BJ (cell line): ENCODE data around the gene HCN3. TPM values are rescaled to one million over a fixed set of nuclear protein-coding genes. Genes with fewer than 3 reads are reported as not detected.
"Not testable (repeated sequence)": the region's sequence is repeated elsewhere in the genome, so short reads cannot be mapped to it uniquely, and the experiment has no call there.

Experiments used
- CTCF ChIA-PET: fragments of 350-600 bp; formaldehyde crosslinking; extraction: SDS; loops from one replicate; lab custom pipeline; 2021; ENCODE audit warnings: antibody characterized with exemption, inconsistent platforms; lab: Yijun Ruan, JAX
- POLR2A ChIA-PET: fragments of 300-600 bp; sonication (Branson Sonifier 250); formaldehyde crosslinking; extraction: SDS; loops from one replicate; lab custom pipeline; 2021; ENCODE audit warnings: antibody characterized with exemption; lab: Charles Lee
- DNase-seq: peaks from one replicate; pipeline ENCODE4 v3.0.0-alpha.2; 2011; ENCODE audit warnings: low read depth
- H3K27me3 ChIP-seq: 2 replicates; pipeline ENCODE4 v1.6.0; 2011; ENCODE audit warnings: low read length; ENCODE audit not compliant: control insufficient read depth, insufficient read depth
- H3K36me3 ChIP-seq: 2 replicates; pipeline ENCODE4 v1.5.1; 2011; ENCODE audit warnings: low read length; ENCODE audit not compliant: control insufficient read depth, insufficient read depth
- H3K4me3 ChIP-seq: 2 replicates; pipeline ENCODE4 v1.5.1; 2011; ENCODE audit warnings: low read depth, mild to moderate bottlenecking, control low read depth, low read length
- CTCF ChIP-seq: IDR thresholded peaks from 2 replicates; pipeline ENCODE4 v1.5.1; 2011; ENCODE audit warnings: low read depth, mild to moderate bottlenecking, control low read depth, inconsistent platforms, low read length, moderate library complexity; ENCODE audit not compliant: insufficient read depth
- polyA plus RNA-seq: library from polyadenylated mRNA; depleted of rRNA; stranded (reverse); fragments of >200 nt; gene quantifications from 2 replicates; pipeline ENCODE4 v1.2.3, GENCODE V29; 2011

Gene HCN3
- polyA plus RNA-seq, 1 experiment: 4.0 TPM

- H3K36me3 ChIP-seq: no peaks in the 10 kb centered on the region; the same call in 1 of the 2 replicates
- CTCF ChIA-PET: interaction anchor here (0.6 kb wide), 1 partner anchor 1125 kb away, joined by 3 read pairs; no protein-coding TSS in a partner anchor
- TF ChIP-seq CTCF: no peak
- no peak for DNase-seq
- POLR2A ChIA-PET: no interaction called here
- no peak overlapping the region for H3K4me3 ChIP-seq
- no peaks in the 10 kb centered on the region for H3K27me3 ChIP-seq
Observed at GRCh38 chr1:155285063-155285462, 7.8 kb downstream of the HCN3 start.

- no peak for DNase-seq
- ChIA-PET POLR2A (no interaction called here), CTCF (interaction anchor here (0.6 to 1.5 kb wide), 2 partner anchors 35 to 1125 kb away, joined by 3 to 4 read pairs; no protein-coding TSS in a partner anchor)
- TF ChIP-seq CTCF: no peak
- Histone ChIP-seq H3K36me3 (no peaks in the 10 kb centered on the region; the same call in 1 of the 2 replicates), H3K4me3 (no peak overlapping the region), H3K27me3 (no peaks in the 10 kb centered on the region)
Observed at GRCh38 chr1:155285631-155286044, 8.4 kb downstream of the HCN3 start.

- no peak overlapping the region for H3K4me3 ChIP-seq
Observed at GRCh38 chr1:155286544-155286943, 9.3 kb downstream of the HCN3 start.

GRCh38 chr1:155287987-155288543, 10.8 kb downstream of the HCN3 start:
- no peak for TF ChIP-seq CTCF
- Histone ChIP-seq H3K36me3 (no peaks in the 10 kb centered on the region), H3K4me3 (no peak overlapping the region), H3K27me3 (peaks cover 5% of the 10 kb centered on the region; the same call in 1 of the 2 replicates)
- CTCF ChIA-PET: no interaction called here
- DNase-seq: no peak
- POLR2A ChIA-PET: no interaction called here

More at GRCh38 chr1:155286544-155286943, 9.3 kb downstream of the HCN3 start:
- ChIA-PET POLR2A (no interaction called here), CTCF (interaction anchor here (0.6 to 1.5 kb wide), 2 partner anchors 29 to 36 kb away, joined by 3 to 4 read pairs; no protein-coding TSS in a partner anchor)
- Histone ChIP-seq H3K27me3 (peaks cover 2% of the 10 kb centered on the region; the same call in 1 of the 2 replicates), H3K36me3 (no peaks in the 10 kb centered on the region; the same call in 1 of the 2 replicates)
- TF ChIP-seq CTCF: no peak
- DNase-seq: no peak

GRCh38 chr1:155291006-155291405, 13.7 kb downstream of the HCN3 start:
- H3K36me3 ChIP-seq, H3K4me3 ChIP-seq, CTCF ChIA-PET, POLR2A ChIA-PET, DNase-seq: not testable (repeated sequence)
- peaks cover 27% of the 10 kb centered on the region for H3K27me3 ChIP-seq
